Psoas muscle (tissue), 8 donors: Measurements from ENCODE around the gene SMAD4. TPM values are rescaled to one million over a fixed set of nuclear protein-coding genes. Genes with fewer than 3 reads are reported as not detected.

Experiments used
- ATAC-seq, 4 donors: fragments of 200-7000 bp; cut with Tn5 transposase; one replicate each; pipeline ENCODE4 v1.9.1; 2020; ENCODE audit warnings: moderate library complexity in 3 of 4, mild to moderate bottlenecking in 2 of 4
- DNase-seq, 2 donors: peaks; one replicate each; pipeline ENCODE4 v3.0.0-alpha.2; 2020
- H3K27ac ChIP-seq: fragments of 200-600 bp; one replicate; pipeline ENCODE4 v1.8.0; 2022
- H3K27me3 ChIP-seq, 3 donors: fragments of 200-600 bp in 1 of 3; one replicate each; pipeline versions ENCODE4 v1.6.1 to v1.8.0; 2013 to 2022; ENCODE audit warnings: low read length in 2 of 3, mild to moderate bottlenecking in 2 of 3, moderate library complexity in 1 of 3; ENCODE audit not compliant: insufficient read depth in 3 of 3
- H3K36me3 ChIP-seq, 2 donors: fragments of 200-600 bp in 1 of 2; one replicate each; pipeline versions ENCODE4 v1.6.1 to v1.8.0; 2013 to 2022; ENCODE audit warnings: low read depth in 1 of 2, mild to moderate bottlenecking in 1 of 2, moderate library complexity in 1 of 2; ENCODE audit not compliant: insufficient read depth in 1 of 2
- H3K4me1 ChIP-seq: fragments of 200-600 bp; one replicate; pipeline ENCODE4 v1.8.0; 2022
- H3K4me3 ChIP-seq: fragments of 200-600 bp; one replicate; pipeline ENCODE4 v1.8.0; 2022; ENCODE audit warnings: mild to moderate bottlenecking
- H3K9me3 ChIP-seq: fragments of 200-600 bp; one replicate; pipeline ENCODE4 v1.8.0; 2022
- CTCF ChIP-seq: fragments of 200-600 bp; IDR thresholded peaks from one replicate; pipeline ENCODE4 v1.8.0; 2022; ENCODE audit warnings: antibody characterized with exemption
- WGBS, 3 donors: extraction: QIAGEN DNeasy Blood & Tissue Kit; methylation state at CpG; one replicate each; pipeline versions ENCODE4 v1.1.6 to v1.1.7; 2013; 5-methylcytosine and 5-hydroxymethylcytosine counted together
- intact Hi-C, 2 donors: fragments of 100-400 bp; cut with DNase I; formaldehyde crosslinking; loops; one replicate each; pipeline versions ENCODE4 v1.11.0 to v1.14.2; 2022
- polyA plus RNA-seq, 3 donors: library from polyadenylated mRNA; stranded (reverse); fragments of 200-250 nt; gene quantifications; one replicate each; pipeline ENCODE4 v1.2.3, GENCODE V29; 2013
- total RNA-seq, 4 donors: library from RNA; stranded (reverse); fragmentation: NEBNext Ultra II Directional in 2 of 4; extraction: Animal tissue kit (Norgen Biotek cat#: 25700) in 2 of 4; gene quantifications; one replicate each; pipeline versions ENCODE4 v1.2.1 to v1.2.4, GENCODE V29; 2021 to 2023
- donor health status: healthy with polysubstance abuse.
- donor health status: DM: no; HTN: no; CAD: no; lungs with moderate emphysema.
- donor health status: Bipolar disorder and iron deficiency.
- donor health status: healthy.
- donor health status: DM: yes; HTN: yes; CAD: no.
- donor health status: DM: no; HTN: no; CAD: no.
- donor health status: DM: no; HTN: no; CAD: no.
- donor health status: DM: yes; HTN: yes; CAD: no.

SMAD4 gene
- total and polyA plus RNA-seq, 7 donors, result 35.6 to 128 (median 92.7) TPM

GRCh38 chr18:51053814-51054213, 23.8 kb downstream of the SMAD4 start:
- no peak overlapping the region for H3K4me3 ChIP-seq
- H3K36me3 ChIP-seq, result peaks cover 2 to 76% of the 10 kb centered on the region in 2 donors
- TF ChIP-seq CTCF, result no peak
- H3K27ac ChIP-seq, result no peak overlapping the region
- ATAC-seq, result no peak
- intact Hi-C loops, result loop anchor here in 1 of 2 donors (10.0 kb wide), 1 partner anchor 239 kb away; no protein-coding TSS in a partner anchor
- H3K9me3 ChIP-seq, result no peaks in the 10 kb centered on the region
- H3K4me1 ChIP-seq, result no peaks in the 10 kb centered on the region
- no peak for DNase-seq
- no peaks in the 10 kb centered on the region for H3K27me3 ChIP-seq

- WGBS, 3 donors, result 84 to 90% (median 87%) methylated on average over 3 of the region's 3 CpGs
- ATAC-seq (no peak), DNase-seq (no peak)
- H3K4me1 ChIP-seq, result no peaks in the 10 kb centered on the region
- H3K27ac ChIP-seq, result no peak overlapping the region
- H3K36me3 ChIP-seq, result peaks cover 2 to 76% of the 10 kb centered on the region in 2 donors
- H3K4me3 ChIP-seq, result no peak overlapping the region
- H3K9me3 ChIP-seq, result no peaks in the 10 kb centered on the region
- intact Hi-C loops, result loop anchor here in 1 of 2 donors (10.0 kb wide), 1 partner anchor 240 kb away; no protein-coding TSS in a partner anchor
- no peak for TF ChIP-seq CTCF
- H3K27me3 ChIP-seq, result no peaks in the 10 kb centered on the region
Observed at GRCh38 chr18:51054764-51055163, 24.8 kb downstream of the SMAD4 start.

- TF ChIP-seq CTCF, result no peak
- no peak overlapping the region for H3K4me3 ChIP-seq
- ATAC-seq (no peak), DNase-seq (no peak)
- no peaks in the 10 kb centered on the region for H3K4me1 ChIP-seq
- intact Hi-C loops, result loop anchor here in 1 of 2 donors (10.0 kb wide), 1 partner anchor 245 kb away; no protein-coding TSS in a partner anchor
- H3K27me3 ChIP-seq, result no peaks in the 10 kb centered on the region
- peaks cover 0 to 92% of the 10 kb centered on the region in 2 donors for H3K36me3 ChIP-seq
- no peak overlapping the region for H3K27ac ChIP-seq
- 91 to 94% (median 94%) methylated on average over 3 of the region's 3 CpGs for WGBS, 3 donors
- H3K9me3 ChIP-seq, result no peaks in the 10 kb centered on the region
Observed at GRCh38 chr18:51059969-51060368, 30.0 kb downstream of the SMAD4 start.

GRCh38 chr18:51064256-51064655, 34.2 kb downstream of the SMAD4 start:
- no peak for TF ChIP-seq CTCF
- DNase-seq, result no peak
- Histone ChIP-seq H3K36me3 (peaks cover 0 to 96% of the 10 kb centered on the region in 2 donors), H3K4me1 (no peaks in the 10 kb centered on the region), H3K27me3 (no peaks in the 10 kb centered on the region), H3K4me3 (no peak overlapping the region), H3K27ac (no peak overlapping the region), H3K9me3 (no peaks in the 10 kb centered on the region)
- ATAC-seq, result no peak
- intact Hi-C loops, result no loop called here

GRCh38 chr18:51066273-51066672, 36.3 kb downstream of the SMAD4 start:
- 64 to 78% (median 64%) methylated on average over 4 of the region's 4 CpGs for WGBS, 3 donors
- H3K27ac ChIP-seq, result no peak overlapping the region
- peak in 2 of 4 donors; percentile 16 to 43 for ATAC-seq

More at GRCh38 chr18:51066273-51066672, 36.3 kb downstream of the SMAD4 start:
- TF ChIP-seq CTCF, result no peak
- DNase-seq, result no peak
- peaks cover 15% of the 10 kb centered on the region for H3K4me1 ChIP-seq
- H3K27me3 ChIP-seq, result no peaks in the 10 kb centered on the region
- no peaks in the 10 kb centered on the region for H3K9me3 ChIP-seq
- peaks cover 0 to 83% of the 10 kb centered on the region in 2 donors for H3K36me3 ChIP-seq
- no peak overlapping the region for H3K4me3 ChIP-seq
- intact Hi-C loops, result no loop called here
